ENCODE results near the gene GPR85. TPM values are rescaled to one million over a fixed set of nuclear protein-coding genes. Genes with fewer than 3 reads are reported as not detected.

Gene GPR85
- total RNA-seq, 2 donors from 2014 or later: 0.13 TPM; not detected in 1

GRCh38 chr7:113046453-113046852, 40.2 kb downstream of the GPR85 start:
- Mint-ChIP-seq H3K4me3 (no peak overlapping the region), H3K27ac (no peak overlapping the region), H3K9me3 (peaks cover 2% of the 10 kb centered on the region), H3K27me3 (ENCODE audit: insufficient read depth) (peaks cover 12% of the 10 kb centered on the region), H3K36me3 (ENCODE audit: low read depth) (no peaks in the 10 kb centered on the region), H3K4me1 (peaks cover 2% of the 10 kb centered on the region)
- DNase-seq: no peak
- Histone ChIP-seq H3K27ac (ENCODE audit: low read depth, low read length) (no peak overlapping the region), H3K9me3 (ENCODE audit: control insufficient read depth, low read length) (no peaks in the 10 kb centered on the region), H3K4me3 (ENCODE audit: low read length) (no peak overlapping the region), H3K9ac (ENCODE audit: extremely low read depth, low read length, poor library complexity, severe bottlenecking) (no peak overlapping the region), H3K36me3 (ENCODE audit: control insufficient read depth, insufficient read depth, low read length) (no peaks in the 10 kb centered on the region), H3K27me3 (ENCODE audit: control insufficient read depth, insufficient read depth, low read length, poor library complexity, severe bottlenecking) (no peaks in the 10 kb centered on the region), H3K4me1 (ENCODE audit: control insufficient read depth, insufficient read depth, low read length) (no peaks in the 10 kb centered on the region)
- no peak for TF ChIP-seq CTCF (conservative IDR thresholded peaks at IDR 0.05)
- whole genome bisulfite sequencing, 2 experiments (ENCODE audit: insufficient coverage in 1 of 2, insufficient read length in 1 of 2): 44% methylated on average over 2 of the region's 2 CpGs; no CpG with 5 or more reads in 1 of the 2 experiments

GRCh38 chr7:113045379-113045778, 41.2 kb downstream of the GPR85 start:
- Mint-ChIP-seq H3K36me3 (ENCODE audit: low read depth) (no peaks in the 10 kb centered on the region), H3K9me3 (peaks cover 2% of the 10 kb centered on the region), H3K27me3 (ENCODE audit: insufficient read depth) (peaks cover 11% of the 10 kb centered on the region), H3K4me1 (peaks cover 2% of the 10 kb centered on the region), H3K4me3 (no peak overlapping the region), H3K27ac (no peak overlapping the region)
- H3K27ac ChIP-seq (ENCODE audit: low read depth, low read length): no peak overlapping the region
- no peak for DNase-seq
- no peaks in the 10 kb centered on the region for H3K36me3 ChIP-seq (ENCODE audit: control insufficient read depth, insufficient read depth, low read length)
- H3K4me3 ChIP-seq (ENCODE audit: low read length): no peak overlapping the region
- H3K27me3 ChIP-seq (ENCODE audit: control insufficient read depth, insufficient read depth, low read length, poor library complexity, severe bottlenecking): no peaks in the 10 kb centered on the region
- no peak for TF ChIP-seq CTCF (conservative IDR thresholded peaks at IDR 0.05)
- no peak overlapping the region for H3K9ac ChIP-seq (ENCODE audit: extremely low read depth, low read length, poor library complexity, severe bottlenecking)
- no peaks in the 10 kb centered on the region for H3K4me1 ChIP-seq (ENCODE audit: control insufficient read depth, insufficient read depth, low read length)
- 42 to 67% methylated on average over 3 to 4 of the region's 4 CpGs for WGBS, 2 experiments (ENCODE audit: insufficient coverage in 1 of 2, insufficient read length in 1 of 2)
- H3K9me3 ChIP-seq (ENCODE audit: control insufficient read depth, low read length): no peaks in the 10 kb centered on the region

- no peaks in the 10 kb centered on the region for H3K9me3 ChIP-seq (ENCODE audit: control insufficient read depth, low read length)
- H3K27ac ChIP-seq (ENCODE audit: low read depth, low read length): no peak overlapping the region
- H3K36me3 ChIP-seq (ENCODE audit: control insufficient read depth, insufficient read depth, low read length): no peaks in the 10 kb centered on the region
- DNase-seq: no peak
- no peak for TF ChIP-seq CTCF (conservative IDR thresholded peaks at IDR 0.05)
- H3K27me3 ChIP-seq (ENCODE audit: control insufficient read depth, insufficient read depth, low read length, poor library complexity, severe bottlenecking): no peaks in the 10 kb centered on the region
- Mint-ChIP-seq H3K4me3 (no peak overlapping the region), H3K4me1 (peaks cover 2% of the 10 kb centered on the region), H3K27me3 (ENCODE audit: insufficient read depth) (peaks cover 11% of the 10 kb centered on the region), H3K36me3 (ENCODE audit: low read depth) (no peaks in the 10 kb centered on the region), H3K9me3 (no peaks in the 10 kb centered on the region), H3K27ac (no peak overlapping the region)
- no peak overlapping the region for H3K9ac ChIP-seq (ENCODE audit: extremely low read depth, low read length, poor library complexity, severe bottlenecking)
- H3K4me1 ChIP-seq (ENCODE audit: control insufficient read depth, insufficient read depth, low read length): no peaks in the 10 kb centered on the region
- no peak overlapping the region for H3K4me3 ChIP-seq (ENCODE audit: low read length)
Observed at GRCh38 chr7:113044394-113044793, 42.2 kb downstream of the GPR85 start.
